ENCODE results near the gene SCGB1A1.

Gene SCGB1A1

DNA sequence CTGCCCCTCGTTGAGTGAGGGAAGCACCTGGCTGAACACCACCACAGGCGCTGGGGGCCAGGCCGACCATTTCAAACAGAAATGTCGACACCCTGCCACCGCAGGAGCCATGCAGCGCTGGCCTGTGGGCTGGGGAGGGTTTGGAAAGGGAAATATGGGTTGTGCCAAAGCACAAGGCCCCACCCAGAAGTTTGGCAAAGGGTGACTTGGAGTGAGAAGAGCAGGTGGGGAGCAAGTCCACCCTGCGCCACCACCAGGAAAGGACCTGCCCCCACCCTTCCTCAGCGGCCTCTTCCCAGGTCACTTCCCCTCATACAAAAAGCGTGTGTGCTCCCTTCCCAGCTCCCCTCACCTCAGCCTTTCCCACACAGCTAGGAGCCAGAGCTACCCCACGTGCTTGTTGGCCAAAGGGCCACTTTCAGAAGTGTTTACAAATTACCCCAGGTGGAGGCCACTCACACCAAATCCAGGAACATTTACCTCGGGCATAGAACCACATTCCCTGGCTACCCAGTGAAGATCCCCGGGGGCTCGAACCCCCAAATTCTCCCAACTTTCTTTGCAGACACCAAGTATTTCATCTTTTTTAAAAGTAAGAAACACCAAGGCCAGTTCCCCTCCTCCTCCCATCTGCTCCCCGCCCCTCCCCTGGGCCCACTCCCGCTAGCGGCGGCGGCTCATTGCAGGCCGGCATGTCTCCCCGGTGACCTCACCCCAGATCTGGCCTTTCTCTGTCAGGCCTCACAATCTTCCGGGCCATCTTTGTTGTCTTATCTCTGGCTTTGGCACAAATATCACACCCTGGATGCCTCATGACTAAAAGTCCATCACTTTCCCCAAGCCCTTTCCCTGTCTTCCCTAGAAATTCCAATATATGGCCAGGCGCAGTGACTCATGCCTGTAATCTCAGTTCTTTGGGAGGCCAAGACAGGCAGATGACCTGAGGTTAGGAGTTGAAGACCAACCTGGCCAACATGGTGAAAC lies 20.5 kb upstream of the SCGB1A1 start:
- no peak for DNase-seq

DNA sequence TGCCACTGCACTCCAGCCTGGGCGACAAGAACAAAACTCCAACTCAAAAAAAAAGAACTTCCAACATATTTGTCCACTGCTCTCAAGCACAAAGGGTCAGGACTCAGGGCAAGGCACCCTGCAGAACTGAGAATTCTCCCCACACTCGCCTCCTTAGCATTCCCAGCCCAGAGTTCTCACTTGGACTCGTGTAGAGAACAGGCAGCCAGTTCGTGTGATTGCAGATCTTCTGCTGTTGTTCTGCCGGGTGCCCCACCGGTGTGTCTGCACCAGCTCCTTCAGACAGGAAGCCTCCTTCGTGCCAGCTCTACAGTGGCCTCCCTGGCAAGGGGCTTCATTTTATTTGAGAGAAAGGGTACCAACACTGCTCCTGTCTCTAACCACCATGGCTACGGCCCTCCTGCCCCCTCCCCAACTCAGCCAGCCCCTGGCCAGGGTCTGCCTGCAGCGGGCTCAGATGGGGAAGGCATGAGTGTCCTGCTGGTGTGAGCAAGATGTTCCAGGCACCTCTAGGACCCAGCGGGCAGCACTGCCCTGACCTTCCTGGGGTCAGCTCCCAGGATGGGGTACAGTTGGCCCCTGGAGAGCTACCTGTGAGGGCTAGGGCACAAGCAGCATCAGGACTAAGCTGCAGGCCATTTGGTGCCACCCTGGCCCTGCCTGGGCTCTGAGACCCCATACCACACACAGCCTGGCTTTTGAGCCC lies 19.5 kb upstream of the SCGB1A1 start:
- DNase-seq: no peak

DNA sequence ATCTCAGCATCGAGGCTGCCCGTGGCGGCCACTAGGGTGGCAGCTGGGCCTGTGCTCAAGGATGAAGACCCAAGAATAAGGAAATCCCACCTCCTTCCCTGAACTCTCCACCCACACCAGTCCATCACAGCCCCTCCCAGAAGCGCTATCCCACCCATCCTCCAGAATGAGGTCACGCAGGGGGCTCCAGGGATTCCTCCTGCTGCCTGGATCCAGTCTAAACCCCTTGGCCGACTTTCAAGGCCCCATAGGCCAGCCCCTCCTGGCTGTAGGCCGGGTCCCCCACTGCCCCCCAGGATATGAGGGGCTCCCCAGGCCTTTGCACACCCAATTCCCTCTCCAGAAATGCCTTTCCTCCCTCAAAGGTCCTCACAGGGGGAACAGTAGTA lies 19.0 kb upstream of the SCGB1A1 start:
- DNase-seq: no peak

DNA sequence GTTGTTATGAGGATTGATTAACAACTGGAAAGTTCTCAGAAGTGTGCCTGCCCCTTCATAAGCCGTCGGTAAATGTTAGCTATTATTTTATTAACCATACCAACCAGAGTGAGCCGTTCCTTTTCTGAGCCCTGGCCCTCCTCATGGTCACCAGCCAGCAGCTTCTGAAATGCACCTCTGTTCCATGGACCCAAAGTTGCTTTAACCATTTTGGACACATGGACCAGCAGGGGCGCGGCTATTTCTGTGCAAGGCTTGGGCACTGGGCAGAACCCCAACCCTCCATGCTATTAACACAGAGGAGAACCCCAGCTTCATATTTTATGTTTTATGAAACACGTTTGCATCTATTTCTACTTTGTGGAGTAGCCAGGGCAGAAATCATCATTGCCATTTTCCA lies 18.6 kb upstream of the SCGB1A1 start:
- DNase-seq: no peak

DNA sequence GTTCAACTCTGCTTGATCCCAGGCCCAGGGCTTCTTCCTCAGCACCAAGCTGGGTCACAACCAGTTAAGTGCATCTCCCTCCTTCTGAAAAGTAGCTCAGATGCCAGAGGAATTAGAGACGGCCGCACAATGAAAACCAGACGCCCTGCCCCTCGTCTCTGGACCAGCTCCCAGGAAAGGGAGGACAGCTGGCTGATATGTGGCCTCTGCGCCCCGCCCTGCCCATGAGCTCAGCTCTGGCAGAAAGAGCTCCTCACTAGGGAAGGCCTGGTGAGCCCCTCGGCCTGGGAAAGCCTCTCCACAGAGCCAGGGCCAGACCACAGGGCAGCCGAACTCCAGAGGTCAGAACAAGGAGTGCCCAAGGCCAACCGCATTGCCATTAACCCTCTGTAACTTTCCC lies 18.1 kb upstream of the SCGB1A1 start:
- DNase-seq: no peak

DNA sequence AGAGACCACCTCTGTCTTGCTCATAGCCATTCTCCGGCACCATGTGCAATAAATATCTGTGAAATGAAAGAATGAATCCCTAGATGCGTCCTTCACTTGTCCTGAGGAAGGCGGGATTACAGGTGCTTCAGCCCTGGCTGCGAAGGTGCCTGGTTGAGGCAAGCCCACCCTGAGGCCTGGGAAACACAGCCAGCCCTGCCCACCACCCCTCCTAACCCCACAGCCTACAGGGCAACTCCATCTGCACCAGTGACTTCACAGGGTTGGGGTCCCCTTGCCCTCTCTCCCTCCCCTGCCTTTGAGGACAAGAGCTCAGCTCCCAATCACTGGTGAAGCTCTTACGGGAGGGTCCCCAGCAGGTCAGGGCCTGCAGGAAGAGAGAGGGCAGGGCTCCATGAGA lies 17.5 kb upstream of the SCGB1A1 start:
- no peak for DNase-seq

DNA sequence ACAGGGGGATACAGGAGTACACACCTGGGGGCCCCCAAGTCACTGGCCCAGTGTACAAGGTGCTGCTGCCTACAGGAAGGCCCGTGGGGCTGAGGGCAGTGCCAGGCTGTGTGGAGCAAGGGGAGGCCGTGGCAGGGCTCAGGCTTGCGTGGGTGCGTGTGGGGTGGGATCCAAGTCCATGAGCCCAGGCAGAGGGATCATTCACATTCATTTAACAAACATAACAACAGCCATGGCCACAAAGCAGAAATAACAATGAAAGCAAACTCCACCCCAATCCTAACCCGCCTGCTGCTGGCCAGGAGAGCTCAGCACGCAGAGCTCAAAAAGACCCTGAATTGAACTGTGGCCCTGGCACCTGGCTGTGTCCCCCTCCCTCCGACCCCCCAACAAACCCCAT lies 17.0 kb upstream of the SCGB1A1 start:
- no peak for DNase-seq

DNA sequence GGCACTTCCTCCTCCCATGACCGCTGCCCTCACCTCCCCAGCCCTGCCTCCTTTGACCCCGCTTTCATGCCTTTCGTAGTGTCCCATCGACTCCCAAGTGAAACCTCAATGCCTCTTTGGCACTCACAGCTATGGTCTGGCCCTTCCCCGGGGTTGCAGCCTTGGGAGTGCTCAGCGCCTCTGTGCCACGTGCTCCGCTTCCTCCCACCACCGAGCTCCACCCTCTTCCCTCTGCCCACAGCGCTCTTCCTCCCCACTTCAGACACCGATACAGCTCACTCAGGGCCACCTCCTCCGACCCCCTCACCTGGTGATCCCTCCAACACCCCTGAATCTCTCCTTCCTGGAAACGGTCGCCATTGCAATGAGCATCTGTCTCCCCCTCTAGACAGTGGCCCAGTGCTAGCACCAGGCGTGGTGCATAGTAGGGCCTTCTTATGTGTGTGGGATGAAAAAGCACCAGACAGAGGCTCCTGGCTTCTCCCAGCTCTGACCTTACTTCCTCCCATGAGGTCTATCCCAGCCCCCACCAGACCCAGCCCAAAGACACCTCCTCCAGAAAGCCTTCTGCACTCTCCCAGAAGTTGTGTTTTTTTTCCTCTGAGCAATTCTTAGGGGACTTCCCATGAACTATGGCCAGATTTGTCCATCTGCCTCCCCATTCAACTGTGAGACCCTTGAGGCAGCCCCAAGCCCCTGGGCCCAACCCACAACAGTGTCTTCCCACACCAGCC lies 16.4 kb upstream of the SCGB1A1 start:
- DNase-seq: no peak

DNA sequence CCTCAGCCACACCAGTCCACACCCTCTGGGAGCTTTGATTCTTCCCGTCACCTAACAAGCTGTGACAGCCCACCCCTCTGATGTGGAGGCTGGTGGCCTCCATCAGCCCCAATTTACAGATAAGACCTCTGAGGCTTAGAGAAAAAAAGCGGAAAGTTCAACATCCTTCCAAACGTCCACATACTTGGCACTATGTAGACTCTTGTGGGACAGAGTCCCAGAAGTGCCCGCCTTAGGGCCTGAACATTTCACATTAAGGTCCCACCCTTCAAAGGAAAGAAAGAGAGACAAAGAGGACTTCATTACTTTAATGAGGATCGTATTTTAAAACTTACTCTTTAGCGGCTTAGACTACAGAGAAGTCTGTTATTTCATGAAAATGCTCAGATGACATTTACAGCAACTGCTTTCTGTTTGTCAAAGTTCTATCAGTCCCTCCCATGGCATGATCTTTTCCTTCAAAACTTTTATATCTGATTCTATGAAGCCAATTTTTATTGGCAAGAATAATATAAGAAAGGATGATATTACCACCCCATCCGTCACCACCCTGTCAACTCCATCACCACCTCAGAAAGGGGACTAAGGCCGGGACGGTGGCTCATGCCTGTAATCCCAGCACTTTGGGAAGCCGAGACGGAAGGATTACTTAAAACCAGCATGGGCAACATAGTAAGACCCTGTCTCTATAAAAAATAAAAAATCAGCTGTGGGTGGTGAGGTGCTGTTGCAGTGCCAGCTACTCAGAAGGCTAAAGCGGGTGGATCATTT lies 15.7 kb upstream of the SCGB1A1 start:
- no peak for DNase-seq

DNA sequence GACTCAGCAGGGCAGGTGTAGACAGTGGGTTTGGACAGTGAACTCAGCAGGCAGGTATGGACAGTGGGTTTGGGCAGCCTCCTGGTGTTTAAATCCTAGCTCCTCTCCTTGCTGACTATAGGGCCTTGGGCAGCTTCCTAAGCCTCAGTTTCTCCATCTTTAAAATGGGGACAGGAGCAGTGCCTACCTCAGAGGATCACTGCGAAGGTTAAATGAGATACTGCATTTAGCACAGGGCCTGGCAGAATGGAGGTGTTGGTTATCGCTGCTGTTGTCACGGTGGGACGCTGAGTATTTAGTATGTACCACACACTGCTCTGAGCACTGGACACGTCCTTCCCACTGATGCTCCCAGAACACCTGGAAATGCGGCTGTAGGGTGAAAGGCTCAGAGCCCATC lies 14.4 kb upstream of the SCGB1A1 start:
- DNase-seq: no peak

DNA sequence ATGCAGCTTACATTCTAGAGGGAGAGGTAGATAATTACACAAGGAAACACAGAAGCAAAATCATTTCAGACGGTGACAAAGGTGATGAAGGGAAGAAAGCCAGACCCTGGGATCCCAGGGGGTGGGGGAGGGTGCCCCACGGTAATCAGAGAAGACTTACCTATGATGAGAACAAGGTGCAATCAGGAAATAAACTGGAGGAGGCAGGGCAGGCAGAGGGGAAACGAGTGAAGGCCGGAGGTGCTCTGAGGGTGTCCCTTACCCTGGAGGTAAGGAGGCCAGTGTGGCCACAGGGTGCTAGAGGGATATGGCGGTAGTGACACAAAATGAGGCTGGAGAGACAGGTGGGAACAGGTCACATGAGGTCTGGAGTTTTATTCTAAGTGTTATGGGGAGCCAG lies 13.9 kb upstream of the SCGB1A1 start:
- DNase-seq: no peak

DNA sequence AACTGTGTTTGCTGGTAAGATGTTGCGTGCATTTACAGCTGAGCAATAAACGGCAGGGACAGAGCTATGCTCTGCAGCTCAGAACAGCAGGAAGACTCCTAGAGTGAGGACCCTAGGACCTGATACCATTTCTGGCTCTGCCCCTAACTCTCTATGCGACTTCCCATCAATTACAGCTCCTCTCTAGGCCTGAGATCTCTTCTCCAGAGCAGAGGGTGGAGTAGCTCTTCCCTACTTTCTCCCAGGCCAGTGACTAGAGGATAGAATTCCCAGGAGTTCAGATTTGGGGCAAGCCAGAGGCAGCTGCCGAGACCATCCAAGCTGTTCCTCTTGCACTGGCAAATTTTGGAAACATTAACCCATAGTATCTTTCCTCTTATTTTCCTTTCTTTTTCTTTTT lies 12.8 kb upstream of the SCGB1A1 start:
- no peak for DNase-seq

DNA sequence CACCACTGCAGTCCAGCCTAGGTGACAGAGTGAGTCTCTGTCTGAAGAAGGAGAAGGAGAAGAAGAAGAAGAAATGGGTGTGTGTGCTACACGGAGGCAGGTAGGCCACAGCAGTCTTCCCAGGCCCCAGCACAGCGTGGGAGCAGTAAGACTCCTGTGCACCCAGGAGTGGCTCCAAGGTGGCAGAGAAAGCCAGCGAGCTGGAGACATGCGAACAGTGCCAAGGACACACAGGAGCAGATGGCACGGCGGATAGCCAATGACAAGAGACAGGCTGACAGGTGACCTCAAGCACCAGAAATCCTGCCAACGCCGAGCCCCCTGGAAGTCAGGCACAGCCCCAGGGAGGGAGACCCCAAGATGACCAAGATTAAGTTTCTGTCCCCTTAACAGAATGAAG lies 9.0 kb upstream of the SCGB1A1 start:
- no peak for DNase-seq

DNA sequence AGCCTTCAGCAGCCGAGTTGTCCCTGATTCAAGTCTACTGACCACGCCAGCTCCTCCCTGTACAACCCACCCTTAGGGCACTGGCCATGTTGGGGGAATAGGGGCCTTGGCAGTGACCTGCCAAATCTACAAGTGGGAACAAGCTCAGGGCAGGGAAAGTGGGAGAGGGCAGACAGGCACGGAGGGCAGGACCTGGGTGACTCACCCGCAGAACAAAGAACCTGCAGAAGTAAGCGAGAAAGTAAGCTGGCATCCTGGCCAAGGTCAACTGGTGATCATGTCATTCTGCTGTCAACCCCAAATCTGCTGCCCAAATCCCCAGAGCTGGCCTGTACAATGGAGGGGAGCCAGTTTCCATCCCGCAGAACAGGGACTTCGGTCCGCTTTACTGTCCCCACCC lies 7.9 kb upstream of the SCGB1A1 start:
- DNase-seq: no peak

DNA sequence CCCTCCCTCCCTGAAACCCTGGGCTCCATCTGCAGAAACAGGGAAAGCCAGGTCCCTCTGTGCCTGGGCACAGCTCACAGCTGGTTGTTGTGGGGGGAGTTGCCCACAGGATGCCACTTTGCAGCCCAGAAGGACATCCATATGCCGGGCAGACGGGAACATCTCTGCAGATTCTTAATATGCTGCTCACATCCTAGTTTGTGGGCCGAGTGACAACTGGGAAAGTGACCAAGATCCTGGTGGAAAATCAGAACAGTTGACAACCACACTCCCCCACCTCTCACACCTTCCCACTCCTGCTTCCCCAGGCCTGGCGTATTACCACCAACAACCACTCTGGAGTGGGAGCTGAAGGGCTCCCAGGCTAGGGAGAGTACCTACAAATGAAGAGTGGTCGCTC lies 7.3 kb upstream of the SCGB1A1 start:
- no peak for DNase-seq

DNA sequence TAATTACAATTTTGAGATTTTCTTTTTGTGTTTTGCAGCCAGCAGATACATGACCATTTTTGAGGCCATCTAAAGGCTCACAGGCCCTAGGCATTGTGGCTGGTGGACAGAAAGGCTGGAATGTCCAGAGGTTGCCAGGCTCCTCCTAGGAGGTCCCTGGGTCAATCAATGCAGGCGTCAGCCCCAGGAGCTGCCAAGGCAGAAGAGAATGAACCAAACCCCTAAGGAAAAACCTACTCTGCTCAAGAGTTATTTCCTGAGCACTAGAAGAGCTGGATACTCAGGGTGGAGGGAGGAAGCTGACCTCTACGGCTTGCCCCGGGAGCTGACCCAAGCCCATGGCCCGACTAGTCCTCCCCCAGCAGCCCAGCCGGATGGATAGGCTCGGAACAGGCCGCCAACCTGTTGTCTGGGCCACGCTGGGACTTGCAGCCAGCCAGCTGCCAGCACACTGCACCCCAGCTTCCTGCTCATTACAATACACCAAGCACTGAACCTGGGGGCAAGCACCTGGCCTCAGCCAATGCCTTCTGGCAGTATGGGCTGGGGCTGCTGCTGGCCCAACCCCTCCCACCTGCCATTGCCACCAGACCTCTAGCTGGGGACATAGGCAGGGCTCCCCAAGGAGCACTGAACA lies 5.7 kb upstream of the SCGB1A1 start:
- no peak for DNase-seq

DNA sequence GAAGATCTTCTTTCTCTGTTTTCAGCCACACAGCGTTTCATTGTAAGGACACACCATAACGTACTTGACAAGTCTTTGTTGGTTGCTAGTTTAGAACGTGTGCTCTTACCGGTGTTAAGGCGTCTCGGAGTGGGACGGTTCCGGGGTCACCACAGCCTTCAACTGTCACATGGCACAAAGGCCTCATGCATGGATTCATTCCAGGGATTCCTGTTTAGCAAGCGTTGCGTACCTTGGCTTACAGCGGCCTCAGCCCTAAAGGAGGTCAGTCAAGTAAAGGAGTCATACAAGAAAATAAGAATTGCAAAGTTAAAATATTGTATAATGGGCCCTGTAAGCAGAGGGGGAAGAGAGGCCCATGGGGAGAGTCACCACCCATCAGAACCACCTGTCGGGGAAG lies 2.2 kb upstream of the SCGB1A1 start:
- no peak for DNase-seq

DNA sequence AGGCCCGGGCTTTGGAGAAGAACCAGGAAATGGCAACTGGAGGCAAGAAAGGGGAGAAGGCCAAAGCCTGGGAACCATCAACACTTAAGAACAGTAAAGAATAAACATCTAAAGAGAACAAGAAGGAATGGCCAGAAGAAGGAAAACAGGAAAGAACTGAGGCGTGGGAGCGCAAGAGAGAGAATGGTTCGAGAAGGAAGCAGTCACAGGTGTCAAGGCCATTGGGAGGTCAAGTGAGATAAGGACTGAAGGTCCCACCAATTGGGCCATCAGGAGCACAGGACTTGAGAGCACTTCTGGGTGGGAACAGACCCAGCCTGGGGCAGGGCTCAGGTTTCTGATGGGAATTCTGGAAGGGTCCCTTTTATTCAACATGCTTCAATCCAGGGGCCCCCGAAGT lies 697 bp upstream of the SCGB1A1 start:
- DNase-seq: no peak

DNA sequence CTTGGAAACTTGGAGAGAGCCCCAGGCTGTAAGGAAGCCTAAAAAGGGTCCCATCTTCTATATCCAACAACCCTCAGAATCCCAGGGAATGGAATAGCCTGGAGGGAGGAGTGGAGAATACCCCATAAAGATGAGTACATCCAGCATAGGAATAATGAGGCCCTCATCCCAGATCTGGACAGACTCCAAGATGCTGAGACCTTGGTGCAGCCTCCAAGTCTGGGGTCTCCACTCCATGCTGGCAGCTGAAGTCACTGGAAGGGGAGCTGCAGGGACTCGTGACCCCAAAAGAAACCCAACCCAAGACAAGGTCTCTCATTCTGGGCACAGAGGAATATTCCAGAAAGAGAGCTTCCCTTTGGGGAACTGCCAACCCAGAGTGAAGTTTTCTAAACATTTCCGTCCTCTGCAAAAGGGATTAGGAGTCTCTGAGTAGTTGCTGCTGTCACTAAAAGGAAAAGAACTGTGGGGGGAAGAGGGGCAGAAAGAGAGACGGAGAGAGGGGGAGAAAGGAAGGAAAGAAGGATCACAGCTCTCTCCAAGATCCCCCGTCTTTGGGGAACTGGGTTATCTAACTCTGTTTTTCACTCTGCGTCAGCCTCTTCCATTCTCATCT lies 589 bp downstream of the SCGB1A1 start:
- no peak for DNase-seq

DNA sequence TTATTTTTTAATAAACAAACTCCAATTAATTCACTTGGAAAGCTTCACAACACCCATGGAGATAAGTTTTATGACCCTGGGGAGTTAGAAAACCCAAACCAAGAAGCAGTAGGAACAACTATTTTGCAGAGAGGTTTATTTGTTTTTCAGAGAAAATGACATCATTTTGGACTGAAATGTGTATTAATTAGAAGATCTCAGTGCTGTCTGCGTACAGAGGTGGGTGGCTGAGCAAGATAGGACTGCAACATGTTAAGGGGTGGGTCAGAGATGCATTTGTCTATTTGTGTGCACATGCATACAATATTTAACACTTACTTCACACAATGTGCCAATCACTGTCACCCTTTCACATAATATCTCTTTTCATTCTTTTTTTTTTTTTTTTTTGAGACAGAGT lies 1.1 kb downstream of the SCGB1A1 start:
- no peak for DNase-seq

DNA sequence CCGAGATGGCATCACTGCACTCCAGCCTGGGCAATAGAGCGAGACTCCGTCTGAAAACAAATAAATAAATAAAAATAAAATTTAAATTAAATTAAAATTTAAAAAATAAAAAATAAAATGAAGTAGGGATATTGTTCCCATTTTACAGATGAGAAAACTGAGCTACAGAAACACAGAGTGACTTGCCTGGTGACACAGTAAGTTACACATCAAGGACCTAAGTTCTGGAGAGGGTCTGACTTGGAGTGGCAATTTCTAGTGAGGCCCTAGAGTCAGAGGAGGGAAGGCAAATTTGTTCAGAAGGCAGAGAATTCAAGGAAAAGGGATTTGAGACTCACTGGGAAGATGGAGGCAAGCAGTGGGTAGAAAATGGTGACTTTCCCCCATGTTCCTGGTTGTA lies 2.0 kb downstream of the SCGB1A1 start:
- DNase-seq: no peak

DNA sequence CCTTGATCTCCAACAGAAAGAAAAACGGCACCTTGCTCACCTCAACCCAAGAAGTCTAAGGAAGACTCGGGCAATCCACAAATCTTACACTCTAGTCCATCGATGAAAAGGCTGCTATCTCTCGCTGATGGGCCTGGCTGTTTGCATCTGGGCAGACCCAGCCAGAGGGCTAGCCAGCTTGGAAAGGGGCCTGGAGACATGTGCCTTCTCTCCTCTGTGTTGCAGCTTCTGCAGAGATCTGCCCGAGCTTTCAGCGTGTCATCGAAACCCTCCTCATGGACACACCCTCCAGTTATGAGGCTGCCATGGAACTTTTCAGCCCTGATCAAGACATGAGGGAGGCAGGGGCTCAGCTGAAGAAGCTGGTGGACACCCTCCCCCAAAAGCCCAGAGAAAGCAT lies 3.2 kb downstream of the SCGB1A1 start:
- DNase-seq: no peak

All from NCI-H187 treated with DMSO at 0.1 percent for 48 hours (cell line).